Breast epithelium (tissue), 4 donors: ENCODE data around the gene SPATA22. TPM values are rescaled to one million over a fixed set of nuclear protein-coding genes. Genes with fewer than 3 reads are reported as not detected.

Experiments
- DNase-seq, 2 donors: peaks; one replicate each; pipeline ENCODE4 v3.0.0-alpha.2; 2019; ENCODE audit warnings: low spot score in 2 of 2
- H3K27ac ChIP-seq, 2 donors: fragments of 200-600 bp; sonication (generic) in 1 of 2; one replicate each; pipeline ENCODE4 v1.5.1; 2016 to 2019; ENCODE audit warnings: mild to moderate bottlenecking in 1 of 2
- H3K27me3 ChIP-seq, 2 donors: fragments of 200-600 bp; sonication (generic) in 1 of 2; one replicate each; pipeline versions ENCODE4 v1.5.1 to v1.6.0; 2017 to 2019; ENCODE audit warnings: control low read depth in 1 of 2, mild to moderate bottlenecking in 1 of 2
- H3K36me3 ChIP-seq: fragments of 200-600 bp; one replicate; pipeline ENCODE4 v1.5.1; 2019
- H3K4me1 ChIP-seq, 2 donors: fragments of 200-600 bp; sonication (generic); one replicate each; pipeline ENCODE4 v1.5.1; 2016 to 2019; ENCODE audit warnings: control low read depth in 1 of 2
- H3K4me3 ChIP-seq, 3 donors: fragments of 200-600 bp; sonication (generic); 1 replicate in 2 of 3; 2 replicates in 1 of 3; pipeline ENCODE4 v1.5.1; 2016 to 2019; ENCODE audit warnings: mild to moderate bottlenecking in 3 of 3, moderate library complexity in 2 of 3
- H3K9me3 ChIP-seq, 2 donors: fragments of 200-600 bp; sonication (generic) in 1 of 2; one replicate each; pipeline ENCODE4 v1.5.1; 2016 to 2019; ENCODE audit warnings: control low read depth in 1 of 2
- CTCF ChIP-seq, 3 donors: fragments of 450-650 bp; IDR thresholded peaks; one replicate each; pipeline ENCODE4 v1.5.1; 2016 to 2017; ENCODE audit warnings: antibody characterized with exemption in 3 of 3, mild to moderate bottlenecking in 3 of 3, moderate library complexity in 3 of 3
- POLR2A ChIP-seq: fragments of 450-650 bp; IDR thresholded peaks from one replicate; pipeline ENCODE4 v1.6.1; 2016; ENCODE audit warnings: antibody characterized with exemption, mild to moderate bottlenecking, moderate library complexity
- POLR2AphosphoS5 ChIP-seq, 3 donors: sonication (generic); formaldehyde crosslinking; IDR thresholded peaks; one replicate each; pipeline ENCODE4 v1.6.1; 2017; ENCODE audit warnings: antibody characterized with exemption in 3 of 3
- intact Hi-C: fragments of 100-400 bp; cut with DNase I; formaldehyde crosslinking; loops from one replicate; pipeline ENCODE4 v1.15.1; 2023; ENCODE audit warnings: low total_unique reads
- total RNA-seq, 3 donors: library from RNA; depleted of rRNA; stranded (reverse); fragments of >200 nt; gene quantifications; one replicate each; pipeline ENCODE4 v1.1.0, GENCODE V29; 2016

Gene SPATA22
- total RNA-seq, 3 donors from 2014 or later = 0.29 to 0.98 (median 0.80) TPM

- H3K27ac ChIP-seq = no peak overlapping the region
- intact Hi-C loops = no loop called here
- H3K4me3 ChIP-seq = no peak overlapping the region
- no peaks in the 10 kb centered on the region for H3K36me3 ChIP-seq
- H3K4me1 ChIP-seq = no peaks in the 10 kb centered on the region
- TF ChIP-seq POLR2A (no peak), POLR2AphosphoS5 (IDR thresholded peaks at IDR 0.05) (no peak), CTCF (IDR thresholded peaks at IDR 0.05) (no peak)
- H3K27me3 ChIP-seq = no peaks in the 10 kb centered on the region
- no peak for DNase-seq
- peaks cover 0 to 4% of the 10 kb centered on the region in 2 donors for H3K9me3 ChIP-seq
Observed at GRCh38 chr17:3505008-3505407, 33.4 kb upstream of the SPATA22 start.

- Histone ChIP-seq H3K4me1 (no peaks in the 10 kb centered on the region), H3K36me3 (no peaks in the 10 kb centered on the region), H3K4me3 (no peak overlapping the region), H3K9me3 (peaks cover 0 to 4% of the 10 kb centered on the region in 2 donors), H3K27me3 (no peaks in the 10 kb centered on the region), H3K27ac (no peak overlapping the region)
- no peak for DNase-seq
- TF ChIP-seq CTCF (IDR thresholded peaks at IDR 0.05) (no peak), POLR2AphosphoS5 (IDR thresholded peaks at IDR 0.05) (no peak), POLR2A (no peak)
- intact Hi-C loops = no loop called here
Observed at GRCh38 chr17:3503285-3503684, 31.7 kb upstream of the SPATA22 start.

DNA sequence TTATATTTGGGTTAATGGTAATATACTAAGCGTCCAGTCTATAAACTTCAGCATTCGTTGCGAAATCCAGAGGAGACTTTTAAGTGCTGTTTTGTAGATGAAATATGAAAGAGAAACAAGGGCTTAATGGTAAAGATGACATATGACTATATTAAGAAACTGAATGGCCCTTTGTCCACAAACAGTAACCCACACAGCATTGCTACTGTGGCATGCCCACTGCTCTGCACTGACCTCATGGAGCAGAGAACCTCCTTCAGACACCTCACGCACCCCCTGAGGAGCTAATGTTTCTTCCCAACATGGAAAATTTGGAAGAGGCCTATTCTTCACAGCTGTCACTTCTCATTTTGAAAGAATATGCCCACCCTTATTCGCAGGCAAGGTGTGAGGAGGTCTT is 30.8 kb upstream of the SPATA22 start:
- Histone ChIP-seq H3K36me3 (no peaks in the 10 kb centered on the region), H3K4me1 (no peaks in the 10 kb centered on the region), H3K27me3 (no peaks in the 10 kb centered on the region), H3K4me3 (no peak overlapping the region), H3K27ac (no peak overlapping the region), H3K9me3 (peaks cover 0 to 4% of the 10 kb centered on the region in 2 donors)
- no peak for TF ChIP-seq CTCF (IDR thresholded peaks at IDR 0.05)
- no peak for DNase-seq
- intact Hi-C loops = no loop called here

DNA sequence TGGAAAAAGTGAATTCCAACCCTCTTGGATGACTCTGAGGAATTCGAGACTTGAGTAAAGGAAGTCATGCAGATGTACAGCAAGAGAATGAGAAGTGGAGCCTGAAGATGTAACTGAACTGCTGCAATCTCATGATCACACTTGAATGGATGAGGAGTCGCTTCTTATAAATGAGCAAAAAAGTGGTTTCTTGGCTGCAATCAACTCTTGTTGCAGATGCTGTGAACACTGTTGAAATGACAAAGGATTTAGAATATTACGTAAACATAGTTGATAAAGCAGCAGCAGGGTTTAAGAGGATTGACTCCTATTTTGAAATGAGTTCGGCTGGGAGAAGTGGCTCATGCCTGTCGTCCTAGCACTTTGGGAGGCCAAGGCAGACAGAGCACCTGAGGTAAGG is 29.7 kb upstream of the SPATA22 start:
- intact Hi-C loops = no loop called here
- no peak overlapping the region for H3K4me3 ChIP-seq
- H3K27ac ChIP-seq = no peak overlapping the region
- DNase-seq = no peak
- peaks cover 0 to 4% of the 10 kb centered on the region in 2 donors for H3K9me3 ChIP-seq
- no peaks in the 10 kb centered on the region for H3K4me1 ChIP-seq
- H3K36me3 ChIP-seq = no peaks in the 10 kb centered on the region
- H3K27me3 ChIP-seq = no peaks in the 10 kb centered on the region
- no peak for TF ChIP-seq POLR2A
- no peak for TF ChIP-seq CTCF (IDR thresholded peaks at IDR 0.05)
- no peak for TF ChIP-seq POLR2AphosphoS5 (IDR thresholded peaks at IDR 0.05)

DNA sequence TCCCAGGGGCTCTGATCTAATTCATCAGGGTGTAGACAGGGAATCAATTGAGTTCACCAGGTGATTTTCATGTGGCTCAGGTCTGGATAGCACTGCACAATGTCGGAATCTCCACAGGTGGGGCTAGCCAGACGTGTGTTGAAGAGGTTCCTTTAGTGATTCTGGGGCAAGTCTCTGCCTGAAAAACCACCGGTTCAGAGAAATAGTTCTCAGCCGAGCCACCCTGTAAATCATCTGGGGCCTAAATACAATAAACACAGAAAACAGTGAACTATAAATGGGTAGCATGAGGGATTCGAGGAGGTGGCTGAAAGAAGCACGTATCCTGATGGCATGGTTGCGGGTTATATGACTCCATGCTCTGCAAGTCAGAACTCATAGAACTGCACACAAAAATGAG is 25.5 kb upstream of the SPATA22 start:
- Histone ChIP-seq H3K27ac (no peak overlapping the region), H3K4me3 (no peak overlapping the region), H3K4me1 (no peaks in the 10 kb centered on the region), H3K9me3 (peaks cover 0 to 4% of the 10 kb centered on the region in 2 donors), H3K36me3 (no peaks in the 10 kb centered on the region), H3K27me3 (no peaks in the 10 kb centered on the region)
- intact Hi-C loops = no loop called here
- no peak for DNase-seq
- no peak for TF ChIP-seq POLR2AphosphoS5 (IDR thresholded peaks at IDR 0.05)
- no peak for TF ChIP-seq POLR2A
- TF ChIP-seq CTCF (IDR thresholded peaks at IDR 0.05) = no peak
